Natural killer cell treated with Interleukin-12 subunit alpha and Interleukin-12 subunit beta and Interleukin-15 and Interleukin-18, amount 100 ng/mL, for 72 hours (primary cell): ENCODE results near the gene PPTC7. TPM values are rescaled to one million over a fixed set of nuclear protein-coding genes. Genes with fewer than 3 reads are reported as not detected.
"Not testable (repeated sequence)": the region's sequence is repeated elsewhere in the genome, so short reads cannot be mapped to it uniquely, and the experiment has no call there.

Experiments
- ATAC-seq, 2 donors: fragments of 150-1000 bp; cut with Tn5 transposase in 1 of 2; sonication (Bioruptor Pico), chemical (Tn5 transposase) in 1 of 2; 2 replicates each; pipeline ENCODE4 v1.10.0; 2021
- DNase-seq: peaks from one replicate; pipeline ENCODE4 v3.0.0; 2022; ENCODE audit warnings: low spot score
- H3K27ac Mint-ChIP-seq, 2 donors: 1 replicate in 1 of 2; 2 replicates in 1 of 2; pipeline ENCODE4 v1.8.0; 2022; ENCODE audit warnings: mixed read lengths in 2 of 2, mild to moderate bottlenecking in 1 of 2, moderate library complexity in 1 of 2
- H3K27me3 Mint-ChIP-seq, 2 donors: 1 replicate in 1 of 2; 2 replicates in 1 of 2; pipeline ENCODE4 v1.8.0; 2022; ENCODE audit warnings: mixed read lengths in 2 of 2
- H3K36me3 Mint-ChIP-seq: one replicate; pipeline ENCODE4 v1.8.0; 2022; ENCODE audit warnings: mixed read lengths
- H3K4me1 Mint-ChIP-seq, 2 donors: 1 replicate in 1 of 2; 2 replicates in 1 of 2; pipeline ENCODE4 v1.8.0; 2022; ENCODE audit warnings: low read depth in 2 of 2, mixed read lengths in 2 of 2, mild to moderate bottlenecking in 1 of 2
- H3K4me3 Mint-ChIP-seq: one replicate; pipeline ENCODE4 v1.8.0; 2022; ENCODE audit warnings: mixed read lengths
- H3K9me3 Mint-ChIP-seq: 2 replicates; pipeline ENCODE4 v1.8.0; 2022; ENCODE audit warnings: mixed read lengths
- total RNA-seq, 2 donors: library from RNA; stranded (reverse); gene quantifications; one replicate each; pipeline ENCODE4 v1.2.3, GENCODE V29; 2022

Gene PPTC7
- 10 to 100 TPM; 35.2 to 42.1 TPM for total RNA-seq

- peak; percentile 99 for ATAC-seq
- H3K36me3 Mint-ChIP-seq, result peaks cover 7% of the 10 kb centered on the region
Measured at GRCh38 chr12:110583137-110584059, at the start of gene PPTC7. PPTC7 (minus strand) TSS chr12:110583318; CDS start chr12:110583031, 287 bp downstream.

GRCh38 chr12:110627500-110628195, 44.5 kb upstream of the PPTC7 start:
- H3K36me3 Mint-ChIP-seq, result no peaks in the 10 kb centered on the region
- no peaks in the 10 kb centered on the region for H3K4me1 Mint-ChIP-seq
- no peak overlapping the region for H3K4me3 Mint-ChIP-seq
- H3K9me3 Mint-ChIP-seq, result no peaks in the 10 kb centered on the region
- no peak overlapping the region for H3K27ac Mint-ChIP-seq
- no peak for ATAC-seq
- DNase-seq, result no peak
- no peaks in the 10 kb centered on the region for H3K27me3 Mint-ChIP-seq

More at GRCh38 chr12:110583137-110584059, at the start of gene PPTC7:
- peak within 1 kb of the TSS; percentile 87 to 97 for H3K27ac Mint-ChIP-seq
- H3K4me1 Mint-ChIP-seq, result peaks cover 50 to 52% of the 10 kb centered on the region in 2 donors
- peak; percentile 96 for DNase-seq
- H3K4me3 Mint-ChIP-seq, result peak within 1 kb of the TSS; percentile 98
- no peaks in the 10 kb centered on the region for H3K27me3 Mint-ChIP-seq
- no peaks in the 10 kb centered on the region for H3K9me3 Mint-ChIP-seq

GRCh38 chr12:110622582-110622981, 39.5 kb upstream of the PPTC7 start:
- H3K9me3 Mint-ChIP-seq, result no peaks in the 10 kb centered on the region
- no peak overlapping the region for H3K4me3 Mint-ChIP-seq
- DNase-seq, result peak; percentile 8
- H3K27me3 Mint-ChIP-seq, result no peaks in the 10 kb centered on the region
- H3K27ac Mint-ChIP-seq, result no peak overlapping the region
- no peak for ATAC-seq
- no peaks in the 10 kb centered on the region for H3K36me3 Mint-ChIP-seq
- peaks cover 3 to 6% of the 10 kb centered on the region in 2 donors for H3K4me1 Mint-ChIP-seq

- ATAC-seq (peak; percentile 81), DNase-seq (peak; percentile 38)
- peak overlapping the region; percentile 15 for H3K4me3 Mint-ChIP-seq
- no peaks in the 10 kb centered on the region for H3K27me3 Mint-ChIP-seq
- H3K36me3 Mint-ChIP-seq, result no peaks in the 10 kb centered on the region
- peak overlapping the region in 1 of 2 donors; percentile 56 for H3K27ac Mint-ChIP-seq
- peaks cover 3 to 6% of the 10 kb centered on the region in 2 donors for H3K4me1 Mint-ChIP-seq
- no peaks in the 10 kb centered on the region for H3K9me3 Mint-ChIP-seq
Measured at GRCh38 chr12:110619534-110619953, 36.4 kb upstream of the PPTC7 start.

GRCh38 chr12:110616471-110617115, 33.5 kb upstream of the PPTC7 start:
- no peak for ATAC-seq
- Mint-ChIP-seq H3K36me3 (no peaks in the 10 kb centered on the region), H3K4me3 (no peak overlapping the region), H3K4me1 (peaks cover 6% of the 10 kb centered on the region in 2 donors), H3K9me3 (no peaks in the 10 kb centered on the region), H3K27ac (no peak overlapping the region), H3K27me3 (no peaks in the 10 kb centered on the region)
- peak; percentile 56 for DNase-seq

- Mint-ChIP-seq H3K27me3 (no peaks in the 10 kb centered on the region), H3K4me3 (peak overlapping the region; percentile 66), H3K36me3 (no peaks in the 10 kb centered on the region), H3K9me3 (no peaks in the 10 kb centered on the region), H3K27ac (no peak overlapping the region), H3K4me1 (peaks cover 6% of the 10 kb centered on the region in 2 donors)
- ATAC-seq (no peak), DNase-seq (peak; percentile 37)
Measured at GRCh38 chr12:110615171-110615570, 32.1 kb upstream of the PPTC7 start.

GRCh38 chr12:110613771-110614684, 30.9 kb upstream of the PPTC7 start, which contains the start of gene TCTN1:
TCTN1 (plus strand) TSS chr12:110614129; CDS start chr12:110614183, 54 bp downstream.
- peak within 1 kb of the TSS; percentile 66 for H3K4me3 Mint-ChIP-seq
- no peaks in the 10 kb centered on the region for H3K36me3 Mint-ChIP-seq
- H3K27me3 Mint-ChIP-seq, result no peaks in the 10 kb centered on the region
- H3K9me3 Mint-ChIP-seq, result no peaks in the 10 kb centered on the region
- H3K4me1 Mint-ChIP-seq, result peaks cover 0 to 3% of the 10 kb centered on the region in 2 donors
- peak; percentile 100 for ATAC-seq
- peak within 1 kb of the TSS in 1 of 2 donors; percentile 47 for H3K27ac Mint-ChIP-seq
- DNase-seq, result peak; percentile 98

- H3K27me3 Mint-ChIP-seq, result no peaks in the 10 kb centered on the region
- peaks cover 0 to 3% of the 10 kb centered on the region in 2 donors for H3K4me1 Mint-ChIP-seq
- no peaks in the 10 kb centered on the region for H3K36me3 Mint-ChIP-seq
- H3K9me3 Mint-ChIP-seq, result no peaks in the 10 kb centered on the region
- DNase-seq (peak; percentile 10), ATAC-seq (no peak)
- peak overlapping the region in 1 of 2 donors; percentile 47 for H3K27ac Mint-ChIP-seq
- H3K4me3 Mint-ChIP-seq, result peak overlapping the region; percentile 66
Measured at GRCh38 chr12:110613071-110613770, 30.1 kb upstream of the PPTC7 start.

GRCh38 chr12:110606253-110606611, 23.1 kb upstream of the PPTC7 start:
- no peak for DNase-seq
- Mint-ChIP-seq H3K36me3 (no peaks in the 10 kb centered on the region), H3K9me3 (no peaks in the 10 kb centered on the region), H3K4me1 (peaks cover 6 to 14% of the 10 kb centered on the region in 2 donors), H3K4me3 (peak overlapping the region; percentile 89), H3K27me3 (no peaks in the 10 kb centered on the region), H3K27ac (peak overlapping the region; percentile 74 to 95)
- ATAC-seq, result no peak

- not testable (repeated sequence) for H3K36me3 Mint-ChIP-seq
- peak; percentile 81 to 82 for ATAC-seq
Measured at GRCh38 chr12:110602085-110602814, 19.1 kb upstream of the PPTC7 start.

GRCh38 chr12:110600254-110600653, 17.1 kb upstream of the PPTC7 start:
- Mint-ChIP-seq H3K36me3 (no peaks in the 10 kb centered on the region), H3K9me3 (no peaks in the 10 kb centered on the region), H3K27ac (no peak overlapping the region), H3K27me3 (no peaks in the 10 kb centered on the region), H3K4me3 (no peak overlapping the region), H3K4me1 (peaks cover 2 to 11% of the 10 kb centered on the region in 2 donors)
- DNase-seq (no peak), ATAC-seq (peak in 1 of 2 donors; percentile 56)

More at GRCh38 chr12:110602085-110602814, 19.1 kb upstream of the PPTC7 start:
- peaks cover 9 to 21% of the 10 kb centered on the region in 2 donors for H3K4me1 Mint-ChIP-seq
- peak; percentile 66 for DNase-seq
- H3K27me3 Mint-ChIP-seq, H3K9me3 Mint-ChIP-seq, H3K27ac Mint-ChIP-seq, H3K4me3 Mint-ChIP-seq: not testable (repeated sequence)

GRCh38 chr12:110599334-110599733, 16.2 kb upstream of the PPTC7 start:
- no peak for DNase-seq
- H3K4me1 Mint-ChIP-seq, result peaks cover 2 to 11% of the 10 kb centered on the region in 2 donors
- no peak overlapping the region for H3K4me3 Mint-ChIP-seq
- no peak for ATAC-seq
- H3K27ac Mint-ChIP-seq, result no peak overlapping the region
- no peaks in the 10 kb centered on the region for H3K27me3 Mint-ChIP-seq
- no peaks in the 10 kb centered on the region for H3K36me3 Mint-ChIP-seq
- H3K9me3 Mint-ChIP-seq, result no peaks in the 10 kb centered on the region
